ENCODE results near the gene INMT. TPM values are rescaled to one million over a fixed set of nuclear protein-coding genes. Genes with fewer than 3 reads are reported as not detected.

INMT gene
- total and polyA plus RNA-seq, 2 of the 13 experiments (the other 11 are each of a cell fraction or from before 2014, with no cell fraction given): not detected

GRCh38 chr7:30802812-30803211, 50.9 kb downstream of the INMT start (continued):
- no peak for TF ChIP-seq RERE (CRISPR knock-in tag; IDR thresholded peaks at IDR 0.05; ENCODE audit: low read depth)
- no peak for TF ChIP-seq ZNF512 (CRISPR knock-in tag; IDR thresholded peaks at IDR 0.05)
- TF ChIP-seq ZFP36L1 (CRISPR knock-in tag; IDR thresholded peaks at IDR 0.05): no peak
- no peak for TF ChIP-seq TRIM22 (IDR thresholded peaks at IDR 0.05)
- TF ChIP-seq ONECUT2 (CRISPR knock-in tag; IDR thresholded peaks at IDR 0.05): no peak
- TF ChIP-seq NFRKB (IDR thresholded peaks at IDR 0.05): no peak
- TF ChIP-seq ZNF543 (CRISPR knock-in tag; IDR thresholded peaks at IDR 0.05): no peak
- TF ChIP-seq CHD4 (IDR thresholded peaks at IDR 0.05; ENCODE audit: borderline replicate concordance, low read length): no peak
- TF ChIP-seq TOPORS (CRISPR knock-in tag; IDR thresholded peaks at IDR 0.05): no peak
